BLaER1 treated with 17β-estradiol and CSF1 and Interleukin-3, amounts not matched to agents 10 nM and 100 nM (cell line): ENCODE results near the gene EFNA5.

Experiments used
- H3K27ac ChIP-seq, 11 experiments: shearing (Covaris generic); formaldehyde crosslinking; 2 replicates each; pipeline ENCODE4 v1.8.1; 2022
- H3K27me3 ChIP-seq, 11 experiments: shearing (Covaris generic); formaldehyde crosslinking; 2 replicates each; pipeline ENCODE4 v1.8.1; 2022
- H3K36me3 ChIP-seq, 11 experiments: shearing (Covaris generic); formaldehyde crosslinking; 2 replicates each; pipeline ENCODE4 v1.8.1; 2022
- H3K4me1 ChIP-seq, 10 experiments: shearing (Covaris generic); formaldehyde crosslinking; 2 replicates each; pipeline ENCODE4 v1.8.1; 2022
- H3K4me2 ChIP-seq, 11 experiments: shearing (Covaris generic); formaldehyde crosslinking; 2 replicates each; pipeline ENCODE4 v1.8.1; 2022
- H3K4me3 ChIP-seq, 10 experiments: shearing (Covaris generic); formaldehyde crosslinking; 2 replicates each; pipeline ENCODE4 v1.8.1; 2022
- H3K9ac ChIP-seq, 11 experiments: shearing (Covaris generic); formaldehyde crosslinking; 2 replicates each; pipeline ENCODE4 v1.8.1; 2022
- H3K9me3 ChIP-seq, 11 experiments: shearing (Covaris generic); formaldehyde crosslinking; replicated peaks in 1 of 11; 2 replicates each; pipeline ENCODE4 v1.8.1; 2022
- H4K20me1 ChIP-seq, 11 experiments: shearing (Covaris generic); formaldehyde crosslinking; 2 replicates each; pipeline ENCODE4 v1.8.1; 2022
- Cebpa-rat ChIP-seq, 11 experiments: shearing (Covaris generic); IDR thresholded peaks; 2 replicates each; pipeline ENCODE4 v1.8.1; 2022

EFNA5 gene

DNA sequence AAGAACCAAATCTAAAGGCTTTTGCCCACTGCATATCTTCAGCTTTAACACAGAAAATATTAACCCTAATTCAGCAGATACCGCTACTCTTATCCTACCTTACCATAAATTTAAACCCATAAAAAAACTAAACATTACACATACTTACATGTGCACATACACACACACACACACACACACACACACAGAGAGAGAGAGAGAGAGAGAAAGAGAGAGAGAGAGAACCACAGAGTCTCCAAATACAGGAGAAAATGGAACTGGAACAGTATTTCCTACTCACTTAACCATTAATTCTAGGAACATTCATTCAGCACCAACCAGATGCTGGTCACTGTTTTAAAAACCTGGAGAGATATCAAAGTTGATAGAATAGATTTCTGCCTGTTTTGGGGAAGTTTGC is 53.7 kb downstream of the EFNA5 start:
- H3K4me3 ChIP-seq: no peak overlapping the region
- H3K9me3 ChIP-seq: no peaks in the 10 kb centered on the region
- TF ChIP-seq Cebpa-rat (IDR thresholded peaks at IDR 0.05): no peak
- H3K9ac ChIP-seq: no peak overlapping the region
- H3K36me3 ChIP-seq: no peaks in the 10 kb centered on the region
- H3K4me2 ChIP-seq: no peak overlapping the region
- no peaks in the 10 kb centered on the region for H3K27me3 ChIP-seq
- H3K27ac ChIP-seq: no peak overlapping the region
- H4K20me1 ChIP-seq: no peaks in the 10 kb centered on the region
- no peaks in the 10 kb centered on the region for H3K4me1 ChIP-seq

DNA sequence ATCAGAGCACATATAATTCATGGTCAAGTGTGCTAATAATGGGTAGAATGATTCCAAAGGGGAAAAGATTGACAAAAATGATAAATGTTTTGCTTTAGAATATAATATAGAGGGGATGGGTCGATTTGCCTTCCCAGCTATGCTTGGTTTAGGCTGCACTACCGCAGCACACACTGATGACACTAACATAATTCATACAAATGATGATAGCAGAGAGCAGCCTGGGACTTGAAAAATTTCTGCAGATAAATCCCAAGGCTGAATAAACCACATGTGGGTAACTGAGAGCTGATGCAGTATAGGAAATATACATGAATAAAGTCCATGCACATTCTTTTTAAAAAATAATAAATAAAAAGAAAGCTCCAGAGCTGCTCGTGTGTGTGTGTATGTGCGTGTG is 54.5 kb downstream of the EFNA5 start:
- no peak for TF ChIP-seq Cebpa-rat (IDR thresholded peaks at IDR 0.05)
- no peaks in the 10 kb centered on the region for H4K20me1 ChIP-seq
- H3K9me3 ChIP-seq: no peaks in the 10 kb centered on the region
- H3K27ac ChIP-seq: no peak overlapping the region
- no peak overlapping the region for H3K4me3 ChIP-seq
- no peaks in the 10 kb centered on the region for H3K4me1 ChIP-seq
- no peaks in the 10 kb centered on the region for H3K36me3 ChIP-seq
- H3K4me2 ChIP-seq: no peak overlapping the region
- no peaks in the 10 kb centered on the region for H3K27me3 ChIP-seq
- no peak overlapping the region for H3K9ac ChIP-seq

DNA sequence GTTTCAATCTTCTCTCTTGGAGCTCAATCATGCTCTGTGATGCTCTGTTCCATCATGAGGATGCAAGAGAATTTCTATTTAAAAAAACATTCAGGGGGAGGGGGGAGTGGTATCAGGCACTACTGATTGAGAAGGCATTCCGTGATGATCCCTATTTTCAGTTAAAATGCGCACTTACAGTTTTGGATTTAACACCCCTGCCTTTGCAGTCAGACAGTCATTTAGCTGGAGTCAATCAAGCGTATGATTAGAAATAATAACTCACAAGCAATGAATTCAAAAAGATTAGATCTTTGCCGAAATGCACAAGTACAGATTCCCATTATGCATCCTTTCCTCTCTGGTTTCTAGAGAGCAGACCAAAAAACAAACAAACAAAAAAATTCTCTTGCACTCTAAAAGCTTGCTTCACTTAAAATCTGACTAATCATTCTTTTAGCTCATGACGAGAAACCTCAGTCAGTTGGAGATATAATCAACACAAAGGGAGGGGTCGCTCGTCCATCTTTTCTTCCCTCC is 55.4 kb downstream of the EFNA5 start:
- no peak for TF ChIP-seq Cebpa-rat (IDR thresholded peaks at IDR 0.05)
- H3K27me3 ChIP-seq: no peaks in the 10 kb centered on the region
- H3K27ac ChIP-seq: no peak overlapping the region
- H3K36me3 ChIP-seq: no peaks in the 10 kb centered on the region
- no peaks in the 10 kb centered on the region for H4K20me1 ChIP-seq
- no peak overlapping the region for H3K4me2 ChIP-seq
- H3K4me1 ChIP-seq: no peaks in the 10 kb centered on the region
- H3K9ac ChIP-seq: no peak overlapping the region
- H3K4me3 ChIP-seq: no peak overlapping the region
- H3K9me3 ChIP-seq: no peaks in the 10 kb centered on the region

DNA sequence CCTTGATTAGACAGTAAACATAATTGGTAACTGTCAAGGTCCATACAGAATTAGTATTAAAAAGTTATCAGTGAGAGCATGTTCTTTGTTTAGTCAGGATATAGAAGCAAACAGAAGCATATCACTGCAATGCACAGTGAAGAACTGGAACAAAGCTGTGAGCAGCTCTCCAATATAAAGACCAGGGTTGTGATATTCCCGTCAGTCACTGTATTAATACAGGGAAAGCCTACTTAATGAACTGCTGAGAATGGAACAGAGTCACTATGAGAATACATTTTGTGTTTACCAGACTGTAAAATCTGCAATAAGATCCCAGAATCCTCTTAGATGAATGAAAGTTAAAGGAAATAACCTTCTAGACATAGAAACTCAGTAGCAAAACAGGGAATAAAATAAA is 58.2 kb downstream of the EFNA5 start:
- H3K4me1 ChIP-seq: no peaks in the 10 kb centered on the region

DNA sequence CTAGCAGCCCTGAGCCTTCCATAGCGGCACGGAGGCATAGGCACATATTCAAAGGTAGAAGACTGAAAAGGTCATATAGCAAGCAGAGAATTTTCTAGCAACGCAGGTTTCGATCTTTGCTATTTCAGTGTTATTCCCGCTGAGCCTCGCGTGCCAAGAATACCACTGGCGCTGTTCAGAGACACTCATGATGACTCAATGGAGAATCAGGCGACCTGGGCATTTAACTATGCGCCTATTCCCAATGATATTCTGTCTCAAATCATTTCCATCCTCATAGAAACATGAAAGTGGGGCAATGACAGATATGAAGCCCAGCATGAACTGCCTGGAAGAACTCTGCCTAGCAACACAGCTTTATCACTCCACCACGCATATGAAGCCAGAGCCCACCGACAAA is 59.9 kb downstream of the EFNA5 start:
- Histone ChIP-seq H3K36me3 (no peaks in the 10 kb centered on the region), H4K20me1 (no peaks in the 10 kb centered on the region), H3K4me2 (no peak overlapping the region), H3K9ac (no peak overlapping the region), H3K27me3 (no peaks in the 10 kb centered on the region), H3K27ac (no peak overlapping the region), H3K4me3 (no peak overlapping the region), H3K9me3 (no peaks in the 10 kb centered on the region), H3K4me1 (peaks cover 0 to 7% (median 3%) of the 10 kb centered on the region in 10 experiments; a peak in 14 of 20 replicates)
- no peak for TF ChIP-seq Cebpa-rat (IDR thresholded peaks at IDR 0.05)

More for the DNA sequence above, 58.2 kb downstream of the EFNA5 start:
- H3K27ac ChIP-seq: no peak overlapping the region
- H3K9me3 ChIP-seq: no peaks in the 10 kb centered on the region
- H3K4me2 ChIP-seq: no peak overlapping the region
- H3K9ac ChIP-seq: no peak overlapping the region
- TF ChIP-seq Cebpa-rat (IDR thresholded peaks at IDR 0.05): no peak
- H3K27me3 ChIP-seq: no peaks in the 10 kb centered on the region
- H3K4me3 ChIP-seq: no peak overlapping the region
- H4K20me1 ChIP-seq: no peaks in the 10 kb centered on the region
- no peaks in the 10 kb centered on the region for H3K36me3 ChIP-seq

DNA sequence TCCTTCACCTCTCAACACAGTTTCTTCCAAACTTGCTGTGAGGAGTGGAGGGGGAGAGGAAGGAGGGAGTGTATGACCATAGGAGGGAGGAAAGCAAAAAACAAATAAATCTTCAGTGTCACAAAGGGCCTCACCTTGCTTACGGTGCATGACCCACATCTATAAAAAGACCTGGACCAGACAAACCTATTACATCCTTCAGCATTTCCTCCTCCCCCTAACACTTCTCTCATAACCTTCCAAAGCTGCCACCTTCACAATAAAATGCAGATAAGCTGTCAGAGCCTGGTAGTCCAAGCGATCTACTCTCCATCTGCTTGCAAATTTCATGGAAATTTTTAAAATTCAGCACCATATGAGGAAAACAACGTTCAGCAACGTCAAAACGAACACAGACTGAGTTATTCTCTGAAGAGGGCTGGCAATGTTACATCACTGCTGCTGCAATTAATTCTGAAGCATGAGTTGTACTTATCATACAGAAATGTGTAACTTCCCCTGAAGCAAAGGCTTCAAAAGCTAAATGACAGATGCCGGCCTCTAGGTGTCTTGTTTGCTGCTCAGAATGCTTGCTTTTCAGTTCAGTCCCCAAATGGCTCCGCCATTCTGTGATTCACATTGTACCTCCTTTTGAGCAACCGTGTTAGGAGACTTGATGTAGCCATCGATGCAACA is 62.9 kb downstream of the EFNA5 start:
- H3K27ac ChIP-seq: no peak overlapping the region
- no peaks in the 10 kb centered on the region for H3K27me3 ChIP-seq
- H3K9ac ChIP-seq: no peak overlapping the region
- H3K4me3 ChIP-seq: no peak overlapping the region
- no peak for TF ChIP-seq Cebpa-rat (IDR thresholded peaks at IDR 0.05)
- no peaks in the 10 kb centered on the region for H3K36me3 ChIP-seq
- H4K20me1 ChIP-seq: no peaks in the 10 kb centered on the region
- H3K9me3 ChIP-seq: no peaks in the 10 kb centered on the region
- H3K4me2 ChIP-seq: no peak overlapping the region
- peaks cover 0 to 26% (median 18%) of the 10 kb centered on the region in 10 experiments; a peak in 17 of 20 replicates for H3K4me1 ChIP-seq

DNA sequence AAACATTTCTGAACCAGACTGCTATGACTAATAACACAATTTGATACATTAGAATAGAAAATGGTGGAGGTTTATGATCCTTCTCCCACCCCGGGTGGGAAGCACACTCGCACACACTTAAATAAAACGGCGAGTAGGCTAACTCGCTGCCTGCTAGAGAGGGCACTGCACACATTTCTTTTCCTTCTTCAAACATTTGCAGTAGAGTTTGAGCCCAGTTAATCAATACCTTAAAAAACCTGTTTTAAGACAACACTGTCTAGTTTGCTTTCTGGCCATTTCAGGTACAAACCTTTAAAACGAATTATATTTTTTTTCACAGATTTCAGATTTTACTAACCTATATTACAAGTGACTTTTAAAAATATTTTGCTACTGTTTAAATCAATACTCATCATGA is 63.5 kb downstream of the EFNA5 start:
- Histone ChIP-seq H3K27ac (no peak overlapping the region), H3K4me1 (peaks cover 0 to 26% (median 18%) of the 10 kb centered on the region in 10 experiments; a peak in 17 of 20 replicates), H3K4me2 (no peak overlapping the region), H3K4me3 (no peak overlapping the region), H3K9ac (no peak overlapping the region), H4K20me1 (no peaks in the 10 kb centered on the region), H3K36me3 (no peaks in the 10 kb centered on the region), H3K9me3 (no peaks in the 10 kb centered on the region), H3K27me3 (no peaks in the 10 kb centered on the region)
- TF ChIP-seq Cebpa-rat (IDR thresholded peaks at IDR 0.05): no peak

DNA sequence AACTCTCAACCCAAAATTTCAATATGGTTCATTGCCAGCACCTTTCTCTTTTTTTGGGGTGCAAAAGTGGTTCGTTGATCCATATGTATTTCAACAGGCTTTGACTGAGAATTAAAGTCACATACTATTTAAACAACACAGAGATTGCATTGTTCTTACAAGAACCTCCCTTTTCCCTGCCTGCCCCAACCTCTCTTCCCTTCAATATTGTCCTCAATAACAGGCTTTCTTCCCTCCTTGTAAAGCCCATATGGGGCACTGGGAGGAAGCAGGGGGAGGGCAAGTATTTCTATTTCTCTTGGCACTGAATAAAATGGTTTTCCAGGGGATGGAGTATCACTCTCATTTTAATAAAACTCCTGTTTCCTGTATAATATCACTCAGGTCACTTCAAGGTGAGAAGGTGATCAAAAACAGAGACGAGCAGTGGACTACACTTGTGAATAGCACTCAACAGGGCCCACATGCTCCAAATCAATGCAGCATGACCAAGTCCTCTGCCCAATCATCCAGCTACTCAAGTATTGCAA is 65.1 kb downstream of the EFNA5 start:
- Histone ChIP-seq H4K20me1 (no peaks in the 10 kb centered on the region), H3K27me3 (no peaks in the 10 kb centered on the region), H3K27ac (no peak overlapping the region), H3K36me3 (no peaks in the 10 kb centered on the region), H3K9ac (no peak overlapping the region), H3K4me3 (no peak overlapping the region), H3K4me2 (peak overlapping the region in 9 of 11 experiments; percentile 2 to 79 (median 72); a peak in 16 of 22 replicates), H3K4me1 (peaks cover 0 to 26% (median 18%) of the 10 kb centered on the region in 10 experiments; a peak in 17 of 20 replicates), H3K9me3 (no peaks in the 10 kb centered on the region)
- no peak for TF ChIP-seq Cebpa-rat (IDR thresholded peaks at IDR 0.05)

DNA sequence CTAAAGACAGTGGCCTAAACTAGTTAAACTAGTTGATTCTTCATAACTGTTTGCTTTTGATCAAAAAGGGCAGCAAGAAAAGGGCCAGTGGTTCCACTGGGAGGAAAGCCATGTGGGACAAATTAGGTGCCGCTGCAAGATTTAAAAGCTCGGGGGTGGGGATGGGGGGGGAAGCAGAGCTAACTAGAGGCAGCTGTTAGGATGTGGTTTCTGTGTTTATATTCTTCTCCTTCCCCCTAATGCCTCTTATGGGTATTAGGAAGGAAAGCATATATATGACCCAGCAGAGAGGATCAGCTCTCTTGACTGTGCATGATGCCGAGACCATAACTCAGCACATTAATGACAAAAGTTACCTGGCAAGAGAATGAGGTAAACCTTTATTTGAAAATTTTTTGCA is 65.7 kb downstream of the EFNA5 start:
- Histone ChIP-seq H3K27ac (no peak overlapping the region), H3K36me3 (no peaks in the 10 kb centered on the region), H3K4me1 (peaks cover 0 to 26% (median 18%) of the 10 kb centered on the region in 10 experiments; a peak in 17 of 20 replicates), H3K9me3 (no peaks in the 10 kb centered on the region), H3K27me3 (no peaks in the 10 kb centered on the region), H3K4me3 (no peak overlapping the region), H4K20me1 (no peaks in the 10 kb centered on the region), H3K4me2 (peak overlapping the region in 8 of 11 experiments; percentile 39 to 79 (median 74); a peak in 16 of 22 replicates), H3K9ac (no peak overlapping the region)
- no peak for TF ChIP-seq Cebpa-rat (IDR thresholded peaks at IDR 0.05)
